A549 (cell line): Measurements from ENCODE around the gene FAM241B. TPM values are rescaled to one million over a fixed set of nuclear protein-coding genes. Genes with fewer than 3 reads are reported as not detected.

Experiments
- ATAC-seq, 2 experiments: fragments of 200-7000 bp in 1 of 2; fragments of >200 bp in 1 of 2; cut with Nextera tagmentation in 1 of 2; cut with Tn5 transposase in 1 of 2; 3 replicates each; pipeline versions ENCODE4 v1.8.0 to v1.9.1; 2018 to 2020; ENCODE audit warnings: mild to moderate bottlenecking in 1 of 2, moderate library complexity in 1 of 2
- CTCF ChIA-PET: fragments of 300-600 bp; sonication (Branson Sonifier 250); formaldehyde crosslinking; extraction: SDS; loops from one replicate; lab custom pipeline; 2021; ENCODE audit warnings: antibody characterized with exemption, inconsistent platforms; lab: Yijun Ruan, JAX
- POLR2A ChIA-PET: fragments of 350-600 bp; formaldehyde crosslinking; extraction: SDS; loops from one replicate; lab custom pipeline; 2021; ENCODE audit warnings: antibody characterized with exemption, inconsistent platforms; lab: Yijun Ruan, JAX
- DNase-seq, 2 experiments: peaks; one replicate each; pipeline versions ENCODE4 v3.0.0 to v3.0.0-alpha.2; 2011 to 2016; ENCODE audit warnings: low read depth in 1 of 2, low spot score in 1 of 2
- FAIRE-seq: peaks from 2 replicates; lab custom pipeline; 2011; peaks lifted over from hg19 to GRCh38; lab: Jason Lieb, UNC
- H3K27ac ChIP-seq, 2 experiments: fragments of >200 bp; sonication (Bioruptor Twin); formaldehyde crosslinking; 3 replicates each; pipeline ENCODE4 v1.5.1; 2016 to 2017
- H3K4me1 ChIP-seq: fragments of >200 bp; sonication (Bioruptor Twin); formaldehyde crosslinking; 3 replicates; pipeline ENCODE4 v1.6.1; 2016
- H3K4me2 ChIP-seq: fragments of >200 bp; sonication (Bioruptor Twin); formaldehyde crosslinking; 3 replicates; pipeline ENCODE4 v1.6.1; 2016
- H3K4me3 ChIP-seq: fragments of >200 bp; sonication (Bioruptor Twin); formaldehyde crosslinking; 3 replicates; pipeline ENCODE4 v1.5.1; 2016
- H3K9me3 ChIP-seq: fragments of >200 bp; sonication (Bioruptor Twin); formaldehyde crosslinking; 3 replicates; pipeline ENCODE4 v1.6.1; 2016
- ATOH8 ChIP-seq: fragments of 250-450 bp; sonication (Bioruptor Pico); IDR thresholded peaks from 2 replicates; pipeline ENCODE4 v1.5.0; 2020; ENCODE audit warnings: low read depth, mild to moderate bottlenecking, moderate library complexity
- BCL3 ChIP-seq: fragments of >200 bp; sonication (Bioruptor Twin); formaldehyde crosslinking; IDR thresholded peaks from 3 replicates; pipeline ENCODE4 v1.6.1; 2016
- CBX8 ChIP-seq: fragments of 200-600 bp; sonication (generic); IDR thresholded peaks from 2 replicates; pipeline ENCODE4 v1.6.1; 2016
- CTCF ChIP-seq: fragments of >200 bp; sonication (Bioruptor Twin); formaldehyde crosslinking; IDR thresholded peaks from 3 replicates; pipeline ENCODE4 v1.5.1; 2016
- ELK1 ChIP-seq: fragments of 150-350 bp; IDR thresholded peaks from 2 replicates; pipeline ENCODE4 v1.6.1; 2014; ENCODE audit warnings: low read depth, mild to moderate bottlenecking, low read length
- ESRRA ChIP-seq: fragments of 150-350 bp; IDR thresholded peaks from 2 replicates; pipeline ENCODE4 v1.6.1; 2014; ENCODE audit warnings: mild to moderate bottlenecking, low read length, borderline replicate concordance
- FOXS1 ChIP-seq: fragments of 250-450 bp; sonication (Bioruptor Pico); IDR thresholded peaks from 2 replicates; pipeline ENCODE4 v1.5.0; 2020; ENCODE audit warnings: mild to moderate bottlenecking, moderate library complexity
- HES2 ChIP-seq: fragments of >200 bp; sonication (Bioruptor Twin); formaldehyde crosslinking; IDR thresholded peaks from 2 replicates; pipeline ENCODE4 v1.6.1; 2016
- HEYL ChIP-seq: fragments of 250-450 bp; sonication (Bioruptor Pico); IDR thresholded peaks from 2 replicates; pipeline ENCODE4 v1.8.0; 2021; ENCODE audit warnings: mild to moderate bottlenecking, moderate library complexity
- HOXA7 ChIP-seq: fragments of 250-450 bp; sonication (Bioruptor Pico); IDR thresholded peaks from 2 replicates; pipeline ENCODE4 v1.5.0; 2020; ENCODE audit warnings: mild to moderate bottlenecking, moderate library complexity
- NR3C1 ChIP-seq: fragments of >200 bp; sonication (Bioruptor Twin); formaldehyde crosslinking; IDR thresholded peaks from 3 replicates; pipeline ENCODE4 v1.6.1; 2017
- PHF8 ChIP-seq: fragments of 200-600 bp; sonication (generic); IDR thresholded peaks from 2 replicates; pipeline ENCODE4 v1.6.1; 2016; ENCODE audit warnings: low read depth, mild to moderate bottlenecking, antibody characterized with exemption, moderate library complexity, borderline replicate concordance
- RFX5 ChIP-seq: fragments of 450-650 bp; IDR thresholded peaks from 2 replicates; pipeline ENCODE4 v1.7.1; 2014; ENCODE audit warnings: antibody characterized with exemption, mild to moderate bottlenecking, moderate library complexity
- SMC3 ChIP-seq: fragments of >200 bp; sonication (Bioruptor Twin); formaldehyde crosslinking; IDR thresholded peaks from 3 replicates; pipeline ENCODE4 v1.6.1; 2018; ENCODE audit warnings: inconsistent platforms
- SREBF2 ChIP-seq: fragments of 450-650 bp; IDR thresholded peaks from 2 replicates; pipeline ENCODE4 v1.6.1; 2014; ENCODE audit warnings: mild to moderate bottlenecking, moderate library complexity
- TP53 ChIP-seq: fragments of 250-450 bp; sonication (Bioruptor Pico); IDR thresholded peaks from 2 replicates; pipeline ENCODE4 v1.5.0; 2021; ENCODE audit warnings: mild to moderate bottlenecking, moderate library complexity
- USF2 ChIP-seq: fragments of 450-650 bp; IDR thresholded peaks from 2 replicates; pipeline ENCODE4 v1.6.1; 2014; ENCODE audit warnings: antibody characterized with exemption
- ZSCAN20 ChIP-seq: fragments of 250-450 bp; sonication (Bioruptor Pico); IDR thresholded peaks from 2 replicates; pipeline ENCODE4 v1.8.0; 2022; ENCODE audit warnings: mild to moderate bottlenecking, moderate library complexity
- whole genome bisulfite sequencing: methylation state at CpG from one replicate; pipeline ENCODE4 v1.1.6; 2017; ENCODE audit errors: missing lambda C conversion rate; 5-methylcytosine and 5-hydroxymethylcytosine counted together
- polyA plus RNA-seq, 4 experiments: library from polyadenylated mRNA; depleted of rRNA in 3 of 4; stranded (reverse); fragments of >200 nt; fragmentation: RNase III in 1 of 4; extraction: RNeasy Plus Mini Kit Qiagen cat#74134 plus additional on column Dnase treatment in 1 of 4; gene quantifications; 2 replicates in 3 of 4; 3 replicates in 1 of 4; pipeline ENCODE4 v1.2.3, GENCODE V29; 2011 to 2017

FAM241B gene
- polyA plus RNA-seq, 2 of the 4 experiments (the other 2 are of a cell fraction): 22.8 to 23.8 TPM

GRCh38 chr10:69640196-69640980, 10.3 kb downstream of the FAM241B start:
- no peak for DNase-seq
- TF ChIP-seq ESRRA (no peak), SREBF2 (no peak), HOXA7 (CRISPR knock-in tag) (no peak), FOXS1 (no peak), TP53 (CRISPR knock-in tag) (no peak), CTCF (no peak)
- Histone ChIP-seq H3K27ac (no peak overlapping the region), H3K4me1 (no peaks in the 10 kb centered on the region), H3K4me3 (no peak overlapping the region), H3K4me2 (no peak overlapping the region), H3K9me3 (no peaks in the 10 kb centered on the region)
- CTCF ChIA-PET: interaction anchor here (0.8 to 16.8 kb wide), 20 partner anchors 9 to 318 kb away, joined by 3 to 385 read pairs (median 5); partner anchors contain the start of genes COL13A1 and FAM241B
- POLR2A ChIA-PET: interaction anchor here (0.6 kb wide), 2 partner anchors 237 to 530 kb away, joined by 4 to 10 read pairs; partner anchors contain the start of gene SAR1A
- no peak for FAIRE-seq
- ATAC-seq: no peak
- 47% methylated on average over 9 of the region's 9 CpGs for WGBS

- no peak for DNase-seq
- H3K4me1 ChIP-seq: no peaks in the 10 kb centered on the region
- ChIA-PET POLR2A (no interaction called here), CTCF (interaction anchor here (0.8 to 16.8 kb wide), 18 partner anchors 10 to 317 kb away, joined by 3 to 385 read pairs (median 5); partner anchors contain the start of gene COL13A1)
- FAIRE-seq: no peak
- 31% methylated on average over 12 of the region's 12 CpGs for WGBS
- H3K4me2 ChIP-seq: no peak overlapping the region
- no peak overlapping the region for H3K27ac ChIP-seq
- ATAC-seq: no peak
- TF ChIP-seq PHF8 (no peak), SREBF2 (no peak), RFX5 (no peak), CBX8 (no peak), ATOH8 (CRISPR knock-in tag) (no peak), SMC3 (no peak), ELK1 (no peak), NR3C1 (no peak), BCL3 (no peak), HEYL (no peak), USF2 (no peak), HOXA7 (CRISPR knock-in tag) (no peak), ZSCAN20 (CRISPR knock-in tag) (no peak), HES2 (no peak), TP53 (CRISPR knock-in tag) (no peak), FOXS1 (no peak)
- H3K9me3 ChIP-seq: no peaks in the 10 kb centered on the region
- H3K4me3 ChIP-seq: no peak overlapping the region
Measured at GRCh38 chr10:69641261-69641980, 11.4 kb downstream of the FAM241B start.
